ENCODE measurements around the gene MEF2B.
A peak's percentile ranks its signal among the peaks of the same experiment; 100 is the strongest.

Gene MEF2B

DNA sequence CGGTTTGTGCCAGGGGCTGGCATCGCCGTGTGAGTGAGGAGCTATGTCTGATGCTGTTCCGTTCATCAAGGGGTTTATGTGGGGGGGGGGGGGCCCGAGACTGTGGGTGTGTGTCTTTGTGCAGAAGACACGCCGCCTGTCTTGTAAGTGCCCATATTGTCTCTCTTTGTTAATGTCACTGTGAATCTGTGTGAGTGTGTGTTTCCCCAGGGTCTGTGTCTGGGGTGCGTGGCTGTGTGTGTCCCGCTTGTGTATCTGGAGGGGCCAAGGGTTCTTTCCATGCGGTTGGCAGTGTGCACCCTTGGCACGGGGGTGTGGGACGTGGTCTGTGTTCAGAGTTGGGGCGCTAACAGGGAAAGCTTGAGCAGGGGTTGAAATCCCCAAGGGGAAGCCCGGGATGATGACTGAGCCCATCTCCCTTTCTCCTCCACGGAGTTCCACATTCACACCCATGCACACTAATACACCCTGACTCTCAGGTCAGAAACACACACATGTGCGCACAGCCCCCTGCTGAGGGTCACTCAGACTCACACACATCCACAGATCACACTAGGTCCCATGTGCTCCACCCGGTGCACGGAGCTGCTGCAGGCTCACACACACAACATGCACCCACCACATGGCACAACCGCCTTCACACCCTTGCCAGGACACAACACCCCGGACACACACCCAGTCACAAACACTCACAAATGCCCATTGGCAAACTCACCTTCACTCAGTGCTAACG, 43.5 kb upstream of the MEF2B start:
- ChIA-PET CTCF (interaction anchor here (0.7 kb wide), 1 partner anchor 692 kb away, joined by 3 read pairs; no protein-coding TSS in a partner anchor), POLR2A (interaction anchor here (0.7 kb wide), 1 partner anchor 22 kb away, joined by 3 read pairs; the partner anchor contains the start of genes BORCS8 and RFXANK)
- Histone ChIP-seq H3K4me1 (ENCODE audit: control insufficient read depth, insufficient read depth, low read length) (no peaks in the 10 kb centered on the region), H3K27ac (ENCODE audit: extremely low read depth, low read depth, low read length) (no peak overlapping the region), H3K4me3 (ENCODE audit: low read depth, low read length) (no peak overlapping the region), H3K36me3 (ENCODE audit: control insufficient read depth in 2 of 2, insufficient read depth in 1 of 2, low read length in 2 of 2) (no peaks in the 10 kb centered on the region), H3K9me3 (ENCODE audit: control insufficient read depth, insufficient read depth, low read depth, low read length) (no peaks in the 10 kb centered on the region)
- TF ChIP-seq, protein P1, sequence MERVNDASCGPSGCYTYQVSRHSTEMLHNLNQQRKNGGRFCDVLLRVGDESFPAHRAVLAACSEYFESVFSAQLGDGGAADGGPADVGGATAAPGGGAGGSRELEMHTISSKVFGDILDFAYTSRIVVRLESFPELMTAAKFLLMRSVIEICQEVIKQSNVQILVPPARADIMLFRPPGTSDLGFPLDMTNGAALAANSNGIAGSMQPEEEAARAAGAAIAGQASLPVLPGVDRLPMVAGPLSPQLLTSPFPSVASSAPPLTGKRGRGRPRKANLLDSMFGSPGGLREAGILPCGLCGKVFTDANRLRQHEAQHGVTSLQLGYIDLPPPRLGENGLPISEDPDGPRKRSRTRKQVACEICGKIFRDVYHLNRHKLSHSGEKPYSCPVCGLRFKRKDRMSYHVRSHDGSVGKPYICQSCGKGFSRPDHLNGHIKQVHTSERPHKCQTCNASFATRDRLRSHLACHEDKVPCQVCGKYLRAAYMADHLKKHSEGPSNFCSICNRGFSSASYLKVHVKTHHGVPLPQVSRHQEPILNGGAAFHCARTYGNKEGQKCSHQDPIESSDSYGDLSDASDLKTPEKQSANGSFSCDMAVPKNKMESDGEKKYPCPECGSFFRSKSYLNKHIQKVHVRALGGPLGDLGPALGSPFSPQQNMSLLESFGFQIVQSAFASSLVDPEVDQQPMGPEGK (tag by site-specific recombination; IDR thresholded peaks at IDR 0.05), result 0 out of 2 replicates have a peak, but pooled peaks have one; percentile 17
- peak; percentile 79 for TF ChIP-seq ZSCAN4 (tag by site-specific recombination; IDR thresholded peaks at IDR 0.05)
- TF ChIP-seq, protein P2, sequence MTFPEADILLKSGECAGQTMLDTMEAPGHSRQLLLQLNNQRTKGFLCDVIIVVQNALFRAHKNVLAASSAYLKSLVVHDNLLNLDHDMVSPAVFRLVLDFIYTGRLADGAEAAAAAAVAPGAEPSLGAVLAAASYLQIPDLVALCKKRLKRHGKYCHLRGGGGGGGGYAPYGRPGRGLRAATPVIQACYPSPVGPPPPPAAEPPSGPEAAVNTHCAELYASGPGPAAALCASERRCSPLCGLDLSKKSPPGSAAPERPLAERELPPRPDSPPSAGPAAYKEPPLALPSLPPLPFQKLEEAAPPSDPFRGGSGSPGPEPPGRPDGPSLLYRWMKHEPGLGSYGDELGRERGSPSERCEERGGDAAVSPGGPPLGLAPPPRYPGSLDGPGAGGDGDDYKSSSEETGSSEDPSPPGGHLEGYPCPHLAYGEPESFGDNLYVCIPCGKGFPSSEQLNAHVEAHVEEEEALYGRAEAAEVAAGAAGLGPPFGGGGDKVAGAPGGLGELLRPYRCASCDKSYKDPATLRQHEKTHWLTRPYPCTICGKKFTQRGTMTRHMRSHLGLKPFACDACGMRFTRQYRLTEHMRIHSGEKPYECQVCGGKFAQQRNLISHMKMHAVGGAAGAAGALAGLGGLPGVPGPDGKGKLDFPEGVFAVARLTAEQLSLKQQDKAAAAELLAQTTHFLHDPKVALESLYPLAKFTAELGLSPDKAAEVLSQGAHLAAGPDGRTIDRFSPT (tag by site-specific recombination; IDR thresholded peaks at IDR 0.05), result 0 out of 2 replicates have a peak, but pooled peaks have one; percentile 15
- no peak for TF ChIP-seq IKZF3 (tag by site-specific recombination; IDR thresholded peaks at IDR 0.05)
- no peak for TF ChIP-seq ZNF843 (tag by site-specific recombination; IDR thresholded peaks at IDR 0.05)
- TF ChIP-seq ZNF18 (tag by site-specific recombination; IDR thresholded peaks at IDR 0.05), result peak; percentile 48; the same call in 1 of the 2 replicates
- TF ChIP-seq ZNF785 (tag by site-specific recombination; IDR thresholded peaks at IDR 0.05), result 0 out of 2 replicates have a peak, but pooled peaks have one; percentile 35
- TF ChIP-seq ZNF510 (tag by site-specific recombination; IDR thresholded peaks at IDR 0.05; ENCODE audit: insufficient replicate concordance), result no peak

DNA sequence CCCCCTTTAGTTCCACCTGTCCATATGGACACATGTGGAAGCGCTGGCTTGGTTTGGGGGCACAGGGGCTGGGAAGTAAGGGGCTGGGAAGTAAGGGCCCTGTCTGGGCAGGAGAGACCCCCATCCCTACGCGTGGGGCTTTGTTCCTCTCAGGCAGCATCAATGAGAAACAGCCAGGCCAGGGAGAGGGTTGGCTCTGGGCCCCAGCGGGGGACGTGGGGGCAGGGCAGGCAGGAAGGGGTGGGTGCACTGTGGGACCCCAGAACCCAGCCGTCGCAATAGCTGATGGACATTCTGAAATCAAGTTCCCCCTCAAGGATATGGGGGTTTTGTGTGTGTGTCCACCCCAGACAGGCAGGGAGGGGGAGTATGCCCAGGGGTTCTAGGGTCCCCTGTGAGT, 42.9 kb upstream of the MEF2B start:
- CTCF ChIA-PET, result interaction anchor here (0.7 kb wide), 1 partner anchor 693 kb away, joined by 3 read pairs; no protein-coding TSS in a partner anchor
- POLR2A ChIA-PET, result no interaction called here
- TF ChIP-seq ZNF571 (tag by site-specific recombination; IDR thresholded peaks at IDR 0.05), result no peak
- TF ChIP-seq, protein P3, sequence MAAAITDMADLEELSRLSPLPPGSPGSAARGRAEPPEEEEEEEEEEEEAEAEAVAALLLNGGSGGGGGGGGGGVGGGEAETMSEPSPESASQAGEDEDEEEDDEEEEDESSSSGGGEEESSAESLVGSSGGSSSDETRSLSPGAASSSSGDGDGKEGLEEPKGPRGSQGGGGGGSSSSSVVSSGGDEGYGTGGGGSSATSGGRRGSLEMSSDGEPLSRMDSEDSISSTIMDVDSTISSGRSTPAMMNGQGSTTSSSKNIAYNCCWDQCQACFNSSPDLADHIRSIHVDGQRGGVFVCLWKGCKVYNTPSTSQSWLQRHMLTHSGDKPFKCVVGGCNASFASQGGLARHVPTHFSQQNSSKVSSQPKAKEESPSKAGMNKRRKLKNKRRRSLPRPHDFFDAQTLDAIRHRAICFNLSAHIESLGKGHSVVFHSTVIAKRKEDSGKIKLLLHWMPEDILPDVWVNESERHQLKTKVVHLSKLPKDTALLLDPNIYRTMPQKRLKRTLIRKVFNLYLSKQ (tag by site-specific recombination; IDR thresholded peaks at IDR 0.05; ENCODE audit: borderline replicate concordance), result no peak
- TF ChIP-seq REPIN1 (tag by site-specific recombination; IDR thresholded peaks at IDR 0.05; ENCODE audit: low read depth), result no peak
- TF ChIP-seq ZNF670 (tag by site-specific recombination; IDR thresholded peaks at IDR 0.05; ENCODE audit: low read depth), result no peak
- TF ChIP-seq OSR2 (tag by site-specific recombination; IDR thresholded peaks at IDR 0.05), result no peak
- TF ChIP-seq, protein P4, sequence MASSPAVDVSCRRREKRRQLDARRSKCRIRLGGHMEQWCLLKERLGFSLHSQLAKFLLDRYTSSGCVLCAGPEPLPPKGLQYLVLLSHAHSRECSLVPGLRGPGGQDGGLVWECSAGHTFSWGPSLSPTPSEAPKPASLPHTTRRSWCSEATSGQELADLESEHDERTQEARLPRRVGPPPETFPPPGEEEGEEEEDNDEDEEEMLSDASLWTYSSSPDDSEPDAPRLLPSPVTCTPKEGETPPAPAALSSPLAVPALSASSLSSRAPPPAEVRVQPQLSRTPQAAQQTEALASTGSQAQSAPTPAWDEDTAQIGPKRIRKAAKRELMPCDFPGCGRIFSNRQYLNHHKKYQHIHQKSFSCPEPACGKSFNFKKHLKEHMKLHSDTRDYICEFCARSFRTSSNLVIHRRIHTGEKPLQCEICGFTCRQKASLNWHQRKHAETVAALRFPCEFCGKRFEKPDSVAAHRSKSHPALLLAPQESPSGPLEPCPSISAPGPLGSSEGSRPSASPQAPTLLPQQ (tag by site-specific recombination; IDR thresholded peaks at IDR 0.05), result no peak
- TF ChIP-seq ZFP69B (tag by site-specific recombination; IDR thresholded peaks at IDR 0.05), result no peak
- TF ChIP-seq TCF7L2 (IDR thresholded peaks at IDR 0.05; ENCODE audit: borderline replicate concordance, low read depth, low read length), result no peak
- TF ChIP-seq ZNF133 (tag by site-specific recombination; IDR thresholded peaks at IDR 0.05), result no peak
- TF ChIP-seq ZNF324 (tag by site-specific recombination; IDR thresholded peaks at IDR 0.05), result no peak
- H3K9me3 ChIP-seq (ENCODE audit: control insufficient read depth, insufficient read depth, low read depth, low read length), result no peaks in the 10 kb centered on the region
- no peaks in the 10 kb centered on the region for H3K4me1 ChIP-seq (ENCODE audit: control insufficient read depth, insufficient read depth, low read length)
- H3K36me3 ChIP-seq (ENCODE audit: control insufficient read depth in 2 of 2, insufficient read depth in 1 of 2, low read length in 2 of 2), result no peaks in the 10 kb centered on the region
- H3K4me3 ChIP-seq (ENCODE audit: low read depth, low read length), result no peak overlapping the region
- H3K27ac ChIP-seq (ENCODE audit: extremely low read depth, low read depth, low read length), result no peak overlapping the region

All from HEK293 (cell line).